GM18508 (cell line): ENCODE measurements around the gene EDEM2.
"Not testable (repeated sequence)": the region's sequence is repeated elsewhere in the genome, so short reads cannot be mapped to it uniquely, and the experiment has no call there.

ENCODE experiments used
- ATAC-seq: cut with Tn5 transposase; IDR thresholded peaks from one replicate; pipeline ENCODE4 v1.9.1; 2021; ENCODE audit warnings: moderate number of reproducible peaks; ENCODE audit not compliant: insufficient read depth, unreplicated experiment

Gene EDEM2, protein sequence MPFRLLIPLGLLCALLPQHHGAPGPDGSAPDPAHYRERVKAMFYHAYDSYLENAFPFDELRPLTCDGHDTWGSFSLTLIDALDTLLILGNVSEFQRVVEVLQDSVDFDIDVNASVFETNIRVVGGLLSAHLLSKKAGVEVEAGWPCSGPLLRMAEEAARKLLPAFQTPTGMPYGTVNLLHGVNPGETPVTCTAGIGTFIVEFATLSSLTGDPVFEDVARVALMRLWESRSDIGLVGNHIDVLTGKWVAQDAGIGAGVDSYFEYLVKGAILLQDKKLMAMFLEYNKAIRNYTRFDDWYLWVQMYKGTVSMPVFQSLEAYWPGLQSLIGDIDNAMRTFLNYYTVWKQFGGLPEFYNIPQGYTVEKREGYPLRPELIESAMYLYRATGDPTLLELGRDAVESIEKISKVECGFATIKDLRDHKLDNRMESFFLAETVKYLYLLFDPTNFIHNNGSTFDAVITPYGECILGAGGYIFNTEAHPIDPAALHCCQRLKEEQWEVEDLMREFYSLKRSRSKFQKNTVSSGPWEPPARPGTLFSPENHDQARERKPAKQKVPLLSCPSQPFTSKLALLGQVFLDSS

DNA sequence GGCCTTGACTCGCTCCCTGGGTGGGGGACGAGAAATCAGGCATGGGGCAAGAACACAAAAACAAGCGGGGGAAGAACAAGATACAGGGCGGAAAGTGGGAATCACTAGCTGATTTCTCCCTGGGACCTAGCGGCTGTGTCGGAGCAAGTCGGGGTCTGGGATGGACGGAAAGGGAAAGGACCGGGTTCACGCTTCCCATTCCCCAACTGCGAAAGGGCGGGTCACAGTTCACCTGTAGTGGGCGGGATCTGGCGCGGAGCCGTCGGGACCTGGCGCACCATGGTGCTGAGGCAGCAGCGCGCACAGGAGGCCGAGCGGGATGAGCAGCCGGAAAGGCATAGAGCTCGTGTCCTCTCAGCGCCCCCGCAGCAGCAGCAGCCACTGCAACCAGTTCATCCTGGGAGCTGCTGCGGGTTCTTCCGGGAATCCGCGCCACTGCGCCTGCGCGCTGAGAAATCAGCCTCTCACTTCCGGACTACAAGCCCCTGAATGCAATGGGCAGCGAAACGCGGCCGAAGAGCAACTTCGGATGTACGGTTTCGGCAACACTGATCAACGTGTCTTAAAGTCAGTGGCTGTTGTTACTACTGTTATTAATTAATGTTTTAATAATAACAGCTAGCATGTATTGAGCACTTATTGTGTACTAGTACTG, at the start of gene EDEM2:
EDEM2 (minus strand) TSS at position 417 of the 655 bp plus-strand sequence; CDS start at position 339, 78 bp downstream.
- ATAC-seq: no peak

DNA sequence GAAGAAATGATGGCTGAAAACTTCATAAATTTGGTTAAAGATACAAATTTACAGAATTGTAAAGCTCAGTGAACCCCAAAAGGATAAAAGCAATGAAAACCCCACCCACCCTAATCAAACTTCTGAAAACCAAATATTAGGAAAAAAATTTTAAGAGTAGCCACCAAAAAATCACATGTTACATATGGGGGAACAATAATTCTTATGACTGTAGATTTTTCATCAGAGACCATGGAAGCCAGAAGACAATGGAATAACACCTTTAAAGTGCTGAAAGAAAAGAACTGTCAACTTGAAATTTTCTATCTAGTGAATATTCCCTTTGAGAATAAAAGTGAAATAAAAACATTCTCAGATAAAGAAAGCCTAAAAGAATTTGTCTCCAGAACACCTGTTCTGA, 49.2 kb upstream of the EDEM2 start:
- no peak for ATAC-seq

DNA sequence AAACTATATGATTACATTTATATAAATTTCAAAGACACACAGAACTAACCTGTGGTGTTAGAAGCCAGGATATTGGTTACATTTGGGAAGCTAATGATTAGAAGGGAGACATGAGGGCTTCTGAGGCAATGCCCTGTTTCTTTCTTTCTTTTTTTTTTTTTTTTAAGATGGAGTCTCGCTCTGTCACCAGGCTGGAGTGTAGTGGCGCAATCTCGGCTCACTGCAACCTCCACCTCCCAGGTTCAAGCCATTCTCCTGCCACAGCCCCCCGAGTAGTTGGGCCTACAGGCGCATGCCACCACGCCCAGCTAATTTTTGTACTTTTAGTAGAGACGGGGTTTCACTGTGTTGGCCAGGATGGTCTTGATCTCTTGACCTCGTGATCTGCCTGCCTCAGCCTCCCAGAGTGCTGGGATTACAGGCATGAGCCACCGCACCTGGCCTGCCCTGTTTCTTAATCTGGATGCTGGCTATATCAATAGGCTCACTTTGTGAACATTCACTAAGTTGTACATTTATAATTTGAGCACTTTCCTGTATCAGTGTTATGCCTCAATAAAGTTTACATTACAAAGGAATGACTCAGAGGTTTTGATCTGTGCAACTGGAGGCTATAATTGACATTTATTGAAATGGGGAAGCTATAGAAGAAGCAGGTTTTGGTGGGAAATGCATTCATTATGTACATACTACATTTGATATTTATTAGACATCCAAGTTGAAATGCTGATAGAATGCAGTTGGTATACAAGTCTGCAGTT, 46.1 kb upstream of the EDEM2 start:
- not testable (repeated sequence) for ATAC-seq

DNA sequence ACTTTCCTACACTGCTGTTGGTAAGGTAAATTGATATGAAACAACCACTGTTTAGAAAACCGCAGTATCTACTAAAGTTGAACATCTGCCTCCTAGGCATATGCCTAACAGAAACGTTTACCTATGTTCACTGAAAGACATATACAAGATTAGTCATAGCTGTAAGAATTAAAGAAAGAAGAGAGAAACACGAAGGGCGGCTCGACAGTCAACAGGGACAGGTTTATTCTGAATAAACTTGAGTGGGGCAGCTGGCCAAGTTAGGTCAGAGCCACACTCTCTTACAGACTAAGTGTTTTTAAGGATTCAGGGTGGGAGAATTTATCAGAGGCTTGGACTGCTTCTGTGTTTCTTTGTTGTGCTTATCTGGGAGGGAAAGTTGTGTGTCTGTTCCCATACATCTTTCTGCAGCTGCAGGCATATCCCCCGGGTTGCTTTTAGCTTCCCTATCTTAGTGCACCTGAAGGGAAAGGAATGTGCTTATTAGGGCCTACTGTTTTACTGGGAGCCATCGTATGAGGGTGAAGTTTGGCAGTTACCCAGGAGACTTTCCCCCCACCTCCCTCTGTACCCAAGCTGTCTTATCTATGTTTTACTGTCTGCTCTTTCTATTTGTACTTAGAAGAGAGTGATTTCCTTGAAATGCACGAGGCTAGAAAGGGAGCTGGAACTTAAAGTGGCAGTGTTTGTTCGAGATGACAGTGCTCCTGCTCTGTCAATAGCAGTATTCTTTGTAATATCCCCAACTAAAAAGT, 45.2 kb upstream of the EDEM2 start:
- no peak for ATAC-seq

DNA sequence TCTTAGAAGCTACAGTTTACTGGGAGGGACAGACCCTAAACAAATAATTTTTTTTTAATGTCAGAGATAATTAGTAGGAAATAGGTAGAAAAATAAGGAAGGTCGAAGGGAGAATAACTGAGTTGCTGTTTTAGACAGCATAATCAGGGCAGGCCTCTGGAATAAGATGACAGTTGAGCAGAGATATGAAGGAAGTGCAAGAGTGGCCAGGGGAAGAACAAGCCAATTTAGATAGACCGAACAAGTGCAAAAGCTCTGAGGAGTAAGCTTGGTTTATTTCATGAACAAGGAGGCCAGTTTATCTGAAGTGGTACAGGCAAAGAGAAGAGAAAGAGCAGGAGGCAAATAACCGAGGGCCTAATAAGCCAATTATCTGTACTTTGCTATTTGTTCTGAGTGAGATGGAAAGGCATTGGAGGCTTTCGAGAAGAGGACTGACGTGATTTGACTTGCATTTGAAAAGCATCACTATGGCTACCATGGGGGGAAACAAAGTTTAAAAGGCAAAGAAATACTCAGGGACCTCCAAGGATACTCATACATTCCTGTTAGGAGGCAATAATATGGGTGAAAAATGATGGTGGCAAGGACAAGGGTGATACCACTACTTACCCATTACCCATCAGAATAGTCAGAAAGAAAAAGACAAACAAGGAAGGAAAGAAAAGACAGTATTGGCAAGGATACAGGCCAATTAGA, 44.4 kb upstream of the EDEM2 start:
- ATAC-seq: no peak

DNA sequence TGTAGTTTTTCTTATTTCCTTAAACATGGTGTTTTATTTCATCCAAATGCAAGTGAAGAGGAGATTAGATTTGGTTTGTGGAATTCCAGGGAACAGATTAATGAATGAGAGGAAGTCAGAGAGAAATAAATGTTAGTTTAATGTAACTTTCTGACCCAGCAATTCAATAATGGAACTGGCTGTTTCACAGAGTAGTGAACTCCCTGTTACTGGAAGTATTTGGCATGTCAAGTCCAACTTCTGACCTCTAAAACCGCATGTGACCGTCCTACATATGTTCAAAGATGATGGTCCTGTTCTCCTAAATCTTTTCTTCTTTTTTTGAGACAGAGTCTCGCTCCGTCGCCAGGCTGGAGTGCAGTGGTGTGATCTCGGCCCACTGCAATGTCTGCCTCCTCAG, 43.4 kb upstream of the EDEM2 start:
- no peak for ATAC-seq

DNA sequence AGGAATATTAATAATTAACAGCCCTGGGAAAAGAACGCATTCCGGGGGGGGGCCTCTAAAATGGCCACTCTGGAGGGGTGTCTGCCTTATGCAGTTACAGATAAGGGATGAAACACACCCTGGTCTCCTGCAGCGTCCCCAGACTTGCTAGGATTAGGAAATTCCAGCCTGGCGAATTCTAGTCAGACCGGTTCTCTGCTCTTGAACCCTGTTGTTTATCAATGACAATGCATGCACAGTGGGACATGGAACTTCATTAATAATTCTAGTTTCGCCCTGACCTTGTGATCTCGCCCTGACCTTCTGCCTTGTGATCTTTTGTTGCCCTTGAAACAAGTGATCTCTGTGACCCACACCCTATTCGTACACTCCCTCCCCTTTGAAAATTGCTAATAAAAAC, 42.1 kb upstream of the EDEM2 start:
- not testable (repeated sequence) for ATAC-seq

DNA sequence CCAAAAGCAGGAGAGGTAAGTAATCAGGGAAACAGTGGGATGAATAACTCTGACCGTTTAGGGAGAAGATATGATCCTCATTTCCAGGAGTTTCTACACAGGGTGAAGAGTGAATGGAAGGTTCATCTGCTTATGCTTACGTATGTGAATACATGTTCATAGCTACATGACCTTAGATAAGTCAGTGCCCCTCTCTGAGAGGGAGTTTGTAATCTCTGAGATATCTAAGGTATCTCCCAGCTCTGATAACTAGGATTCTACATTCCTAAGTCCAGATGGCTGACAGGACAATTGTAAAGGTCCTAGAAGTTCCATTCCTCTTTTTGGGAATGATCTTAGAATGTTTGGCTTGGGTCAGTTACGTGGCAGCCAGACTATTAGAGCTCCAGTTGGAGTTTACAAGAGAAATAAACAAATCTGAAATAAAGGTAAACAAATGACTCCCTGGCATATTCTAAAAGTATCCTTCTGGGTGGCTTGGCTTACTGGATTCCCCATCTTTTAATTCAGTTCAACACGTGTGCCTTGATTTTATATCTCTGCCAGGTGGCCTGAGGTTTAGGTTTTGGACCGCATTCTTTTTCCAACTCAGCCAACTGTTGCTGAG, 40.6 kb upstream of the EDEM2 start:
- no peak for ATAC-seq

DNA sequence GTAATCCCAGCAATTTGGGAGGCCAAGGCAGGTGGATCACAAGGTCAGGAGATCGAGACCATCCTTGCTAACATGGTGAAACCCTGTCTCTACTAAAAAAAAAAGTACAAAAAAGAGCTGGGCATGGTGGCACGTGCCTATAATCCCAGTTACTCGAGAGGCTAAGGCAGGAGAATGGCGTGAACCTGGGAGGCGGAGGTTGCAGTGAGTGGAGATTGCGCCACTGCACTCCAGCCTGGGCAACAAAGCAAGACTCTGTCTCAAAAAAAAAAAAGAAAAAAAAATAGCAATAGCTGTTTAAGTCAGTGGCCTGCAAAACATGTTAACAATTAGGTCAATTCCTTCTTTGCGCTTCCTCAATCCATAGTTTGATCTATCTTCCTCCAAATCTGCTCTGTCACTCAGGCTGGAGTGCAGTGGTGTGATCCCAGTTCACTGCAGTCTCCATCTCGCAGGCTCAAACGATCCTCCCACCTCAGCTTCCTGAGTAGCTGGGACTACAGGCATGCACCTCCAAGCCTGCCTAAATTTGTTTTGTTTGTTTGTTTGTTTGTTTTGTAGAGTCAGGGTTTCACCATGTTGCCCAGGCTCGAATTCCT, 39.7 kb upstream of the EDEM2 start:
- ATAC-seq: not testable (repeated sequence)

DNA sequence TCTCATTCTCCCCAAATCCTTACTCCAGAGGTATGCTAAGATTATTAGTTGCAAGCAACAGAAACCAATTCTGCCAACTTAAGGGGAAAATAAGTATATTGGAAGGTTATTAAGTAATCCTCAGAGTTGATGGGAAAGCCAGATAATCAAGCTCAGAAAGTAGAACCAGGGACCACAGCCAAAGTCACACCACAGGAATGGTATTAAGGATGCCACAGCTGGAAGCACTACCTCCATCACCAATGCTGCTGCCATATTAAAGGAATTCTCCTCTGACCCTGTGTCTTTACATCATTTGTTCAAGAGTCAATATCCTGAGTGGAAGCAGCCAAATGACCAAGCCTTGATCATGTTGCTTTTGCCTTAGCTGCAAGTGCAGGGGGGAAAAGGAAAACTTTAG, 34.6 kb upstream of the EDEM2 start:
- ATAC-seq: no peak

DNA sequence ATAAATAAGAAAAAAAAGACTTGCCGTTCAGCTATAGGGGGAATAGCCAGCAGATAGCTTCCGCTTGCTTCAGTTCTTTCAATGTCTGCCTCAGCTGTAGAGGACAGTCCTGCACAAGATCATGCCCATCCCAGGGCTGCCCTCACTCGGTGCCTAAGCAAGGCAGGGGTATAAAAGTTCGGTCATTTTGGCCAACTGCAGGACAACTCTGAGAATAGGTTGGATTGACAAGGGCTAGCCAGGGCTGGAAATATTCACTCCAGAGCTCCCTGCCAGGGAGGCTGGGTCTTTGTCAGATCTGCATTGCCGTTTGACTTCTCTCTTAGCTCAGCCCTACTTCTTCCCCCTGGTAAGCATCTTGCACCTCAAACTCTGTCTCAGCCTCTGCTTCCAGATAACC, 33.1 kb upstream of the EDEM2 start:
- no peak for ATAC-seq

DNA sequence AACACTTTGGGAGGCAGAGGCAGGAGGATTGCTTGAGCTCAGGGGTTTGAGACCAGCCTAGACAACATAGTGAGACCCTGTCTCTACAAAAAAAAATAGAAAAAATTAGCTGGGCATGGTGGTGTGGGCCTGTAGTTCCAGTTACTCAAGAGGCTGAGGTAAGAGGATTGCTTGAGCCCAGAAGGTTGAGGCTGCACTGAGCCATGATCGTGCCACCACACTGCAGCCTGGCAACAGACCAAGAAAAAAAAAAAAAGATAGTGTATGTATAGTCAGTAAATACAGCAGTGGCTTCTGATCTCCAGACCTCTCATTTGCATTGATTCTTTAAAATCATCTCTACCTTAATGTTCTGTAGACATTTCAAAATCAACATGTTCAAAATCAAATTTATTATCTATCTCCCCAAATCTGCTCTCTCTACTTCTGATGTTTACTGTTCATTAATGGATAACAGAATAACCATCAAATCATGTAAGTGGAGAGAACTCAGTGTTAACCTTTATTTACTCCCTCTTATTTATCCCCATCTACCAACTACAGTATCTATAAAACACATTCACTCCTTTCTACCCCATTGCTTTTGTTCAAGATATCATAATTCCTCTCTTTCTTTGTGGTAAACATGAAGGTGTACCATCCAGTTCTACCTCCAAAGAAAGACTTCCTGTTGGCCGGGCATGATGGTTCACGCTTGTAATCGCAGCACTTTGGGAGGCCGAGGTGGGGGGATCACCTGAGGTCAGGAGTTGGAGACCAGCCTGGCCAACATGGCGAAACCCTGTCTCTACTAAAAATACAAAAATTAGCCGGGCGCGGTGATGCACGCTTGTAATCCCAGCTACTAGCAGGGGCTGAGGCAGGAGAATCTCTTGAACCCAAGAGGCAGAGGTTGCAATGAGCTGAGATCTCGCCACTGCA, 32.4 kb upstream of the EDEM2 start:
- ATAC-seq: no peak

DNA sequence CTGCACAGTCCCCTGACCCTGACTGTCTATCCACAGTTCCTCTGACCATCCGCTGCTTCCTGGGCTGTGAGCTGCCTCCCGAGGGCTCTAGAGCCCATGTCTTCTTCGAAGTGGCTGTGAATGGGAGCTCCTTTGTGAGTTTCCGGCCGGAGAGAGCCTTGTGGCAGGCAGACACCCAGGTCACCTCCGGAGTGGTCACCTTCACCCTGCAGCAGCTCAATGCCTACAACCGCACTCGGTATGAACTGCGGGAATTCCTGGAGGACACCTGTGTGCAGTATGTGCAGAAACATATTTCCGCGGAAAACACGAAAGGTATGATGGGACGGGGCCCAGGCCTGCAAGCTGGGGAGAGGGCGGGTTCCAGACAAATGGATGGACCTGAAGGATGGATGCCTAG, 29.0 kb upstream of the EDEM2 start:
- no peak for ATAC-seq

DNA sequence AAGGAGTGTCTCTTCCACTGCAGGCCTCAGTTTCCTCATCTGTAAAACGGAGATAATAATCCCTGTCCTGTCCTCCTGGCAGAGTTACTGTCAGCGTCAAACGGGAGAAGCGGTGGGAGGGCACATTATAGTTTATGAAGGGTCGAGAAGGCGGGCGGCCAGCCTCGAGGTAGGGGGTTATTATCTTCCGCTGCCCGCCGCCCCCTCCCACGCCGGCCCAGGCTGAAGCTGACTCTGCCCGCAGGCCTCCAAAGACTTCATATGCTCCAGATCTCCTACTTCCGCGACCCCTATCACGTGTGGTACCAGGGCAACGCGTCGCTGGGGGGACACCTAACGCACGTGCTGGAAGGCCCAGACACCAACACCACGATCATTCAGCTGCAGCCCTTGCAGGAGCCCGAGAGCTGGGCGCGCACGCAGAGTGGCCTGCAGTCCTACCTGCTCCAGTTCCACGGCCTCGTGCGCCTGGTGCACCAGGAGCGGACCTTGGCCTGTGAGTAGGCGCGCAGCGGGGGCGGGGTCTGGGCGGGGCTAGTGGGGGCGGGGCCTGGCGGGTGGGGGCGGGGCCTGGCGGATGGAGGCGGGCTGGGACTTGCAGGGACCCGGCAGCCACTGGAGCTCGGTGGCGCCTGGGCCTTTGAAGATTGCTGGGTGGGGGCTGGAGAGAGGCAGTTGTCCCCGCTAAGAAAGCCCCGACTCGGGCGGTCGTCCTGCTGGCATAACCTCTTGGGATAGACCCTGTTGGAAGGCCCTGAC, 27.5 kb upstream of the EDEM2 start:
- ATAC-seq: no peak

DNA sequence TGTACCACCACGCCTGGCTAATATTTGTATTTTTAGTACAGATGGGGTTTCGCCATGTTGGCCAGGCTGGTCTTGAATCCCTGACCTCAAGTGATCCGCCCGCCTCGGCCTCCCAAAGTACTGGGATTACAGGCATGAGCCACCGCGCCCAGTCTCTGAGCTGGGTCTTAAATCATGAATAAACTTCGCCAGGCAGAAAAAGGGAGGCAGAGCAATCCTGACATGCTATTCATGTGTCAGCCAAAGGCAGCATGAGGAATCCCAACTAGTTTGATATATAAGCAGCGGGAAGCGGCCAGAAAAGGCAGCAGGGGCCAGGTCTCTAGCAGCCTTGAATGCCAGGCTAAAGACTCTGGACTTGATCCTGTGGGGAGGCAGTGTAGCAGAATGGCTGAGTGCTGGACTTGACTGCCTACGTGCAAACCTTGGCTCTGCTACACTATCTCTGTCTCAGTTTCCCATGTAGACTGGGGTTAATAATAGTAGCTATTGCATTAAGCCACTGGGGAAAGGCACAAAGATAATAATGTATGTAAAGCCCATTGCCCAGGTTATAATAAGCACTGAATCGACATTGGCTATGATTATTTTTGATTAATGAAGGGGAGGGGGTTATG, 26.5 kb upstream of the EDEM2 start:
- ATAC-seq: no peak

DNA sequence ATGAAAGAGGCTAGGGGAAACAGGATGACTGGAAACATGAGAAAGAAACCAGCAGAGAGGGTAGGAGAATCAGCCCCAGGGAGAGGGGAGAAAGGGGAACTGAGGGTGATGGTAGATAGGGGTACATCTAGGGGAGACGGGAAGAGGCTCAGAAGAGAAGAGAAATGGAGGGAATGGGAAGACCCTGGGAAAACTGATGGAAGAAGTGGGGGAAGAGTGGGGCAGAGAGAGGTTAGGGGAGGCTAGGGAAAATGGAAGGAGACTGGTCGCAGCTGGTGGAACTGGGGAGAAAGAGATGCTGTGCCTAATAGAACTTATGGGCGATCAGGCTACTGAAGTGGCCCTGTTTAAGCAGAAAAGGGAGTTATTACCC, 25.3 kb upstream of the EDEM2 start:
- ATAC-seq: no peak
